SK-N-SH (cell line): Measurements from ENCODE around the gene KRT36. TPM values are rescaled to one million over a fixed set of nuclear protein-coding genes. Genes with fewer than 3 reads are reported as not detected.

Experiments
- CTCF ChIA-PET: fragments of 300-600, 350-600 bp; formaldehyde crosslinking; extraction: SDS; loops from one replicate; lab custom pipeline; 2021; lab: Yijun Ruan, JAX
- POLR2A ChIA-PET: fragments of 350-600 bp; sonication (Branson Sonifier 250); formaldehyde crosslinking; extraction: SDS; loops from one replicate; lab custom pipeline; 2020; ENCODE audit warnings: antibody characterized with exemption, inconsistent platforms; lab: Yijun Ruan, JAX
- DNase-seq: peaks from one replicate; pipeline ENCODE4 v3.0.0; 2012
- H2AFZ ChIP-seq: fragments of 200-600 bp; sonication (generic); 2 replicates; pipeline ENCODE4 v1.8.1; 2016; ENCODE audit warnings: antibody characterized with exemption, mild to moderate bottlenecking, low read depth
- H3F3A ChIP-seq: fragments of 200-600 bp; sonication (generic); replicated peaks from 2 replicates; pipeline ENCODE3; 2016; ENCODE audit warnings: antibody characterized with exemption, mild to moderate bottlenecking; ENCODE audit not compliant: insufficient read depth
- H3K27ac ChIP-seq, 2 experiments: fragments of 200-500 bp in 1 of 2; fragments of 200-600 bp in 1 of 2; sonication (Bioruptor generic) in 1 of 2; sonication (generic), shearing (Covaris generic) in 1 of 2; 2 replicates each; pipeline versions ENCODE4 v1.5.1 to v1.6.1; 2014 to 2016; ENCODE audit warnings: low read depth in 2 of 2, inconsistent platforms in 1 of 2, low read length in 1 of 2, mild to moderate bottlenecking in 1 of 2, mixed read lengths in 1 of 2
- H3K27me3 ChIP-seq: fragments of 200-600 bp; sonication (generic), shearing (Covaris generic); 2 replicates; pipeline ENCODE4 v1.6.1; 2016; ENCODE audit warnings: mixed run types; ENCODE audit not compliant: insufficient read depth
- H3K36me3 ChIP-seq, 2 experiments: fragments of 200-500 bp in 1 of 2; fragments of 200-600 bp in 1 of 2; sonication (Bioruptor generic) in 1 of 2; sonication (generic) in 1 of 2; replicated peaks in 1 of 2; 2 replicates each; pipeline versions ENCODE3 to v1.5.1; 2014 to 2016; ENCODE audit warnings: low read length in 1 of 2, mild to moderate bottlenecking in 1 of 2; ENCODE audit not compliant: insufficient read depth in 2 of 2, control insufficient read depth in 1 of 2
- H3K4me1 ChIP-seq, 2 experiments: fragments of 200-500 bp in 1 of 2; fragments of 200-600 bp in 1 of 2; sonication (Bioruptor generic) in 1 of 2; sonication (generic), shearing (Covaris generic) in 1 of 2; 2 replicates each; pipeline versions ENCODE4 v1.5.1 to v1.6.1; 2014 to 2016; ENCODE audit warnings: low read depth in 1 of 2, low read length in 1 of 2, mixed run types in 1 of 2; ENCODE audit not compliant: insufficient read depth in 2 of 2, control insufficient read depth in 1 of 2
- H3K4me2 ChIP-seq: fragments of 200-600 bp; sonication (generic), shearing (Covaris generic); 2 replicates; pipeline ENCODE4 v1.6.1; 2017; ENCODE audit warnings: mixed run types
- H3K4me3 ChIP-seq, 2 experiments: fragments of 200-500 bp in 1 of 2; fragments of 200-600 bp in 1 of 2; sonication (Bioruptor generic) in 1 of 2; sonication (generic), shearing (Covaris generic) in 1 of 2; 2 replicates each; pipeline versions ENCODE4 v1.5.1 to v1.8.1; 2014 to 2016; ENCODE audit warnings: low read depth in 2 of 2, inconsistent platforms in 1 of 2, low read length in 1 of 2, mild to moderate bottlenecking in 1 of 2, mixed read lengths in 1 of 2, moderate library complexity in 1 of 2
- H3K79me2 ChIP-seq: fragments of 200-600 bp; sonication (generic); 2 replicates; pipeline ENCODE4 v1.8.1; 2017; ENCODE audit warnings: mild to moderate bottlenecking; ENCODE audit not compliant: insufficient read depth
- H3K9ac ChIP-seq: fragments of 200-600 bp; sonication (generic); 2 replicates; pipeline ENCODE4 v1.6.1; 2017; ENCODE audit warnings: mixed run types
- H3K9me2 ChIP-seq: fragments of 200-600 bp; sonication (generic); 2 replicates; pipeline ENCODE4 v1.6.1; 2017; ENCODE audit warnings: mixed run types
- H3K9me3 ChIP-seq: fragments of 200-600 bp; sonication (generic); 2 replicates; pipeline ENCODE4 v1.6.1; 2017; ENCODE audit warnings: mixed run types, mild to moderate bottlenecking, moderate library complexity
- H4K20me1 ChIP-seq: fragments of 200-600 bp; sonication (generic); 2 replicates; pipeline ENCODE4 v1.6.1; 2017; ENCODE audit warnings: mild to moderate bottlenecking, mixed run types; ENCODE audit not compliant: insufficient read depth
- CHD2 ChIP-seq: fragments of 150-350 bp; IDR thresholded peaks from 2 replicates; pipeline ENCODE4 v1.6.1; 2018; ENCODE audit warnings: low read length; ENCODE audit not compliant: partially characterized antibody
- EP300 ChIP-seq, 2 experiments: IDR thresholded peaks; 2 replicates each; pipeline versions ENCODE4 v1.4.0 to v1.6.1; 2012; ENCODE audit warnings: borderline replicate concordance in 1 of 2, low read depth in 1 of 2, low read length in 1 of 2
- EZH2phosphoT487 ChIP-seq: fragments of 200-600 bp; sonication (generic); IDR thresholded peaks from 2 replicates; pipeline ENCODE4 v1.6.1; 2017; ENCODE audit warnings: low read depth, mixed run types, mild to moderate bottlenecking, antibody characterized with exemption, moderate library complexity, borderline replicate concordance
- FOSL2 ChIP-seq: IDR thresholded peaks from 2 replicates; pipeline ENCODE4 v1.4.0; 2012; ENCODE audit warnings: low read depth, mild to moderate bottlenecking, moderate library complexity, borderline replicate concordance
- FOXJ3 ChIP-seq: sonication (generic); formaldehyde crosslinking; IDR thresholded peaks from 2 replicates; pipeline ENCODE4 v1.5.1; 2020; ENCODE audit warnings: mild to moderate bottlenecking, missing genetic modification reagents
- FOXM1 ChIP-seq: IDR thresholded peaks from 2 replicates; pipeline ENCODE4 v1.4.0; 2012; ENCODE audit warnings: low read depth, mild to moderate bottlenecking
- GATA2 ChIP-seq: sonication (generic); formaldehyde crosslinking; IDR thresholded peaks from 2 replicates; pipeline ENCODE4 v1.5.0; 2020; ENCODE audit warnings: mild to moderate bottlenecking, missing genetic modification reagents
- JUND ChIP-seq: IDR thresholded peaks from 2 replicates; pipeline ENCODE4 v1.4.0; 2012
- MXI1 ChIP-seq: IDR thresholded peaks from 2 replicates; pipeline ENCODE4 v1.6.1; 2012; ENCODE audit warnings: mild to moderate bottlenecking, low read depth, low read length, improper control_type of control experiment
- NFIC ChIP-seq: IDR thresholded peaks from 2 replicates; pipeline ENCODE4 v1.4.0; 2012; ENCODE audit warnings: borderline replicate concordance
- NRF1 ChIP-seq: IDR thresholded peaks from 2 replicates; pipeline ENCODE4 v1.6.1; 2012; ENCODE audit warnings: low read depth, mild to moderate bottlenecking, low read length
- POLR2AphosphoS5 ChIP-seq: IDR thresholded peaks from 2 replicates; pipeline ENCODE4 v1.6.1; 2012; ENCODE audit warnings: low read depth, low read length
- RAD21 ChIP-seq: IDR thresholded peaks from 2 replicates; pipeline ENCODE4 v1.6.1; 2012; ENCODE audit warnings: mild to moderate bottlenecking, low read length
- RCOR1 ChIP-seq: fragments of 150-350 bp; IDR thresholded peaks from 2 replicates; pipeline ENCODE4 v1.6.1; 2017; ENCODE audit warnings: antibody characterized with exemption, low read length
- RFX5 ChIP-seq: IDR thresholded peaks from 2 replicates; pipeline ENCODE4 v1.6.1; 2012; ENCODE audit warnings: mild to moderate bottlenecking, improper control_type of control experiment, low read length
- RXRA ChIP-seq: IDR thresholded peaks from 2 replicates; pipeline ENCODE4 v1.4.0; 2012; ENCODE audit warnings: low read depth, mild to moderate bottlenecking, borderline replicate concordance
- SIN3A ChIP-seq: IDR thresholded peaks from 2 replicates; pipeline ENCODE4 v1.6.1; 2012; ENCODE audit warnings: low read depth, mild to moderate bottlenecking, low read length, moderate library complexity, borderline replicate concordance
- TCF12 ChIP-seq: IDR thresholded peaks from 2 replicates; pipeline ENCODE4 v1.4.0; 2012
- TEAD4 ChIP-seq: IDR thresholded peaks from 2 replicates; pipeline ENCODE4 v1.4.0; 2012; ENCODE audit warnings: mild to moderate bottlenecking, borderline replicate concordance; ENCODE audit not compliant: insufficient read depth
- YY1 ChIP-seq: IDR thresholded peaks from 2 replicates; pipeline ENCODE4 v1.4.0; 2012; ENCODE audit warnings: low read depth, mild to moderate bottlenecking
- WGBS: methylation state at CpG from one replicate; pipeline ENCODE4 v1.1.6; 2017; ENCODE audit warnings: low lambda C conversion rate; 5-methylcytosine and 5-hydroxymethylcytosine counted together
- polyA plus RNA-seq, 3 experiments: library from polyadenylated mRNA; depleted of rRNA; stranded (reverse); fragments of >200 nt; gene quantifications; 2 replicates each; pipeline ENCODE4 v1.2.3, GENCODE V29; 2012
- TF ChIP-seq, protein P1 (sequence below): fragments of 150-350 bp; IDR thresholded peaks from 2 replicates; pipeline ENCODE4 v1.6.1; 2016; ENCODE audit warnings: mild to moderate bottlenecking, low read depth, low read length
- TF ChIP-seq, protein P2 (sequence below): fragments of 150-350 bp; IDR thresholded peaks from 2 replicates; pipeline ENCODE4 v1.6.1; 2017; ENCODE audit warnings: antibody characterized with exemption, low read length, low read depth, borderline replicate concordance
- TF ChIP-seq, protein P3 (sequence below): IDR thresholded peaks from 2 replicates; pipeline ENCODE4 v1.4.0; 2012; ENCODE audit warnings: low read depth
- TF ChIP-seq, protein P4 (sequence below): IDR thresholded peaks from 2 replicates; pipeline ENCODE4; 2012
- TF ChIP-seq, protein P5 (sequence below): fragments of 200-600 bp; sonication (generic); IDR thresholded peaks from 2 replicates; pipeline ENCODE4 v1.6.1; 2017; ENCODE audit warnings: antibody characterized with exemption, mild to moderate bottlenecking, moderate library complexity

Gene KRT36
- polyA plus RNA-seq, 1 of the 3 experiments (the other 2 are of a cell fraction): not detected

DNA sequence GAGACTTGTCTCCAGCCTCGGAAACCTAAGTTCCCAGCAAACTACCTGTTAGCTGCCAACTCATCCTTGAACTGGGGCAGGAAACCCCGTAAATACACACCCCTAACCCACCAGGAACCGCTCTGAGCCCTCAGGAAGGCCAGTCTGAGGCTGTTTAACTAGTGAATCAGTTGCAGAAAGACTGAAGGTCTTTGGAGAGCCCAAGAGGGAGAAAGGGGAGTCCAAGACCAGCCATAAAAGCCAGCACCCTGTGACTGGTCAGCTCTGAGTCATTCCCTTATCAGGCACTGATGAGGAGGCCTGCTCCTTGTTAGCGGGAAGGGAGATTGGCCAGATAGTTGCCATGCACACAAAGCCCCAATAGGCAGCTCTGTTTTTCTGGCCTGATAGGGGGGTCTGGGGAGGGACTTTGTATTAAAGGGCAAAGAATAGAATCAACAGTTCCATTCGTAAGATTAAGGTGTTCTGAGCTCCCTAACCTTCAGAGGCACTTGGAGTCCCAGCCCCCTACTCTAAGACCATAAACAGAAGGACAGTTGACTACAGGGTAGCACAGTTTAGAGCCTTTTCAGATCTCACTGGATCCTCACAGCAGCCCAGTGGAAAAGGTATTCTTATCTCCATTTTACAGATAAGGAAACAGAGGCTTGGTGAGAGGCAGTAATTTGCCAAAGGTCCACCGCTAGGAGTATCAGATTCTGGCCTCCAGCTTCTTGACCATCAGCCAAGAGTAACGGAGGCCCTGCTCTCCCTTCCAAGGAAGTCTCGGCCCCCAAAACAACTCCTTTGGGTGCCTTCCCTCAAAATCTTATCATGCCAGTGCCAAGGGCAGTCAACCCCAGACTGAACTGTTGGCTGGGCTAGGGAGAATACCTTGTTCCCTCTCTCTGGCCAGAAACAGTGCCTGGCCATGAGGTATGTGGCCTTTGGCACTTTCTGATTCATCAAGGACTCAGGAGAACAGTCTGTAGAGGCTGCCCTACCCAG lies 40.6 kb upstream of the KRT36 start:
- Histone ChIP-seq H4K20me1 (no peaks in the 10 kb centered on the region), H3K79me2 (no peaks in the 10 kb centered on the region), H3F3A (peaks cover 17% of the 10 kb centered on the region), H3K9me3 (no peaks in the 10 kb centered on the region), H3K36me3 (no peaks in the 10 kb centered on the region), H3K9me2 (no peaks in the 10 kb centered on the region), H3K4me3 (no peak overlapping the region), H3K9ac (peak overlapping the region; percentile 52), H2AFZ (peak overlapping the region; percentile 10; the same call in 1 of the 2 replicates), H3K27me3 (no peaks in the 10 kb centered on the region), H3K27ac (peak overlapping the region; percentile 94 to 99), H3K4me1 (peaks cover 24 to 38% of the 10 kb centered on the region in 2 experiments), H3K4me2 (peak overlapping the region; percentile 64)
- POLR2A ChIA-PET: interaction anchor here (0.7 to 2.8 kb wide), 10 partner anchors 10 to 159 kb away, joined by 3 to 30 read pairs (median 6); partner anchors contain the start of genes EIF1 and KRT15
- 20% methylated on average over 8 of the region's 8 CpGs for WGBS
- CTCF ChIA-PET: interaction anchor here (0.6 to 10.6 kb wide), 11 partner anchors 7 to 158 kb away, joined by 3 to 144 read pairs (median 5); partner anchors contain the start of gene EIF1
- peak; percentile 93 for DNase-seq
- TF ChIP-seq, protein P1, sequence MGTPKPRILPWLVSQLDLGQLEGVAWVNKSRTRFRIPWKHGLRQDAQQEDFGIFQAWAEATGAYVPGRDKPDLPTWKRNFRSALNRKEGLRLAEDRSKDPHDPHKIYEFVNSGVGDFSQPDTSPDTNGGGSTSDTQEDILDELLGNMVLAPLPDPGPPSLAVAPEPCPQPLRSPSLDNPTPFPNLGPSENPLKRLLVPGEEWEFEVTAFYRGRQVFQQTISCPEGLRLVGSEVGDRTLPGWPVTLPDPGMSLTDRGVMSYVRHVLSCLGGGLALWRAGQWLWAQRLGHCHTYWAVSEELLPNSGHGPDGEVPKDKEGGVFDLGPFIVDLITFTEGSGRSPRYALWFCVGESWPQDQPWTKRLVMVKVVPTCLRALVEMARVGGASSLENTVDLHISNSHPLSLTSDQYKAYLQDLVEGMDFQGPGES: no peak
- TF ChIP-seq RFX5: peak; percentile 93
- TF ChIP-seq, protein P2, sequence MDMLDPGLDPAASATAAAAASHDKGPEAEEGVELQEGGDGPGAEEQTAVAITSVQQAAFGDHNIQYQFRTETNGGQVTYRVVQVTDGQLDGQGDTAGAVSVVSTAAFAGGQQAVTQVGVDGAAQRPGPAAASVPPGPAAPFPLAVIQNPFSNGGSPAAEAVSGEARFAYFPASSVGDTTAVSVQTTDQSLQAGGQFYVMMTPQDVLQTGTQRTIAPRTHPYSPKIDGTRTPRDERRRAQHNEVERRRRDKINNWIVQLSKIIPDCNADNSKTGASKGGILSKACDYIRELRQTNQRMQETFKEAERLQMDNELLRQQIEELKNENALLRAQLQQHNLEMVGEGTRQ: no peak
- TF ChIP-seq RXRA: peak; percentile 78; the same call in 1 of the 2 replicates
- TF ChIP-seq RCOR1: peak; percentile 81
- TF ChIP-seq, protein P3, sequence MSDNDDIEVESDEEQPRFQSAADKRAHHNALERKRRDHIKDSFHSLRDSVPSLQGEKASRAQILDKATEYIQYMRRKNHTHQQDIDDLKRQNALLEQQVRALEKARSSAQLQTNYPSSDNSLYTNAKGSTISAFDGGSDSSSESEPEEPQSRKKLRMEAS: peak; percentile 72; the same call in 1 of the 2 replicates
- TF ChIP-seq, protein P4, sequence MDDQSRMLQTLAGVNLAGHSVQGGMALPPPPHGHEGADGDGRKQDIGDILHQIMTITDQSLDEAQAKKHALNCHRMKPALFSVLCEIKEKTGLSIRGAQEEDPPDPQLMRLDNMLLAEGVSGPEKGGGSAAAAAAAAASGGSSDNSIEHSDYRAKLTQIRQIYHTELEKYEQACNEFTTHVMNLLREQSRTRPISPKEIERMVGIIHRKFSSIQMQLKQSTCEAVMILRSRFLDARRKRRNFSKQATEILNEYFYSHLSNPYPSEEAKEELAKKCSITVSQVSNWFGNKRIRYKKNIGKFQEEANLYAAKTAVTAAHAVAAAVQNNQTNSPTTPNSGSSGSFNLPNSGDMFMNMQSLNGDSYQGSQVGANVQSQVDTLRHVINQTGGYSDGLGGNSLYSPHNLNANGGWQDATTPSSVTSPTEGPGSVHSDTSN: peak; percentile 92
- TF ChIP-seq SIN3A: no peak; the same call in 1 of the 2 replicates
- TF ChIP-seq NRF1: no peak
- TF ChIP-seq MXI1: peak; percentile 27; the same call in 1 of the 2 replicates
- peak; percentile 49 for TF ChIP-seq RAD21
- peak; percentile 100 for TF ChIP-seq GATA2 (CRISPR knock-in tag)
- TF ChIP-seq JUND: peak; percentile 99
- no peak for TF ChIP-seq YY1
- TF ChIP-seq, protein P5, sequence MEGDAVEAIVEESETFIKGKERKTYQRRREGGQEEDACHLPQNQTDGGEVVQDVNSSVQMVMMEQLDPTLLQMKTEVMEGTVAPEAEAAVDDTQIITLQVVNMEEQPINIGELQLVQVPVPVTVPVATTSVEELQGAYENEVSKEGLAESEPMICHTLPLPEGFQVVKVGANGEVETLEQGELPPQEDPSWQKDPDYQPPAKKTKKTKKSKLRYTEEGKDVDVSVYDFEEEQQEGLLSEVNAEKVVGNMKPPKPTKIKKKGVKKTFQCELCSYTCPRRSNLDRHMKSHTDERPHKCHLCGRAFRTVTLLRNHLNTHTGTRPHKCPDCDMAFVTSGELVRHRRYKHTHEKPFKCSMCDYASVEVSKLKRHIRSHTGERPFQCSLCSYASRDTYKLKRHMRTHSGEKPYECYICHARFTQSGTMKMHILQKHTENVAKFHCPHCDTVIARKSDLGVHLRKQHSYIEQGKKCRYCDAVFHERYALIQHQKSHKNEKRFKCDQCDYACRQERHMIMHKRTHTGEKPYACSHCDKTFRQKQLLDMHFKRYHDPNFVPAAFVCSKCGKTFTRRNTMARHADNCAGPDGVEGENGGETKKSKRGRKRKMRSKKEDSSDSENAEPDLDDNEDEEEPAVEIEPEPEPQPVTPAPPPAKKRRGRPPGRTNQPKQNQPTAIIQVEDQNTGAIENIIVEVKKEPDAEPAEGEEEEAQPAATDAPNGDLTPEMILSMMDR: no peak
- peak; percentile 98 for TF ChIP-seq FOSL2
- peak; percentile 54 for TF ChIP-seq TEAD4
- TF ChIP-seq NFIC: peak; percentile 85
- TF ChIP-seq EZH2phosphoT487: no peak
- peak; percentile 31; the same call in 1 of the 2 replicates for TF ChIP-seq FOXJ3 (CRISPR knock-in tag)
- peak; percentile 89 for TF ChIP-seq CHD2
- peak; percentile 70; the same call in 1 of the 2 replicates for TF ChIP-seq FOXM1
- TF ChIP-seq TCF12: peak; percentile 99
- TF ChIP-seq EP300 (IDR thresholded peaks at IDR 0.05; ENCODE audit: borderline replicate concordance in 1 of 2, low read depth in 1 of 2, low read length in 1 of 2): peak; percentile 95 to 97
- TF ChIP-seq POLR2AphosphoS5: peak; percentile 91
